Stimulated activated naive B cell treated with anti-CD40 and anti-IgM and Interleukin-4, amounts not matched to agents 10 μg/mL and 1 μg/mL and 100 μg/mL, for 72 hours (primary cell): ENCODE measurements around the gene TCF25.
A peak's percentile ranks its signal among the peaks of the same experiment; 100 is the strongest.
"Not testable (repeated sequence)": the region's sequence is repeated elsewhere in the genome, so short reads cannot be mapped to it uniquely, and the experiment has no call there.

Source experiments
- ATAC-seq, 2 donors: fragments of 150-1000 bp; cut with Tn5 transposase; replicated peaks; 2 replicates each; pipeline ENCODE4 v1.10.0; 2021; ENCODE audit warnings: moderate library complexity in 1 of 2
- DNase-seq: peaks from one replicate; pipeline ENCODE4 v3.0.0; 2021
- H3K27ac Mint-ChIP-seq: one replicate; pipeline ENCODE4 v1.8.0; 2022; ENCODE audit warnings: mild to moderate bottlenecking, mixed read lengths
- H3K27me3 Mint-ChIP-seq, 2 donors: one replicate each; pipeline ENCODE4 v1.8.0; 2022; ENCODE audit warnings: mixed read lengths in 2 of 2
- H3K36me3 Mint-ChIP-seq, 2 donors: one replicate each; pipeline ENCODE4 v1.8.0; 2022; ENCODE audit warnings: mixed read lengths in 2 of 2, mild to moderate bottlenecking in 1 of 2
- H3K4me1 Mint-ChIP-seq, 2 donors: one replicate each; pipeline ENCODE4 v1.8.0; 2022; ENCODE audit warnings: mixed read lengths in 2 of 2, mild to moderate bottlenecking in 1 of 2
- H3K4me3 Mint-ChIP-seq, 2 donors: one replicate each; pipeline ENCODE4 v1.8.0; 2022; ENCODE audit warnings: mild to moderate bottlenecking in 2 of 2, mixed read lengths in 2 of 2, moderate library complexity in 1 of 2
- H3K9me3 Mint-ChIP-seq, 2 donors: one replicate each; pipeline ENCODE4 v1.8.0; 2022; ENCODE audit warnings: mixed read lengths in 2 of 2, mild to moderate bottlenecking in 1 of 2

The TCF25 gene

GRCh38 chr16:89836484-89836883, 36.9 kb upstream of the TCF25 start:
- peaks cover 9 to 18% of the 10 kb centered on the region in 2 donors for H3K4me1 Mint-ChIP-seq
- H3K27me3 Mint-ChIP-seq: peaks cover 12 to 23% of the 10 kb centered on the region in 2 donors
- DNase-seq, H3K36me3 Mint-ChIP-seq, ATAC-seq, H3K27ac Mint-ChIP-seq, H3K9me3 Mint-ChIP-seq: not testable (repeated sequence)
- peak overlapping the region in 1 of 2 donors; percentile 44 for H3K4me3 Mint-ChIP-seq

- Mint-ChIP-seq H3K36me3 (peaks cover 0 to 4% of the 10 kb centered on the region in 2 donors), H3K27ac (no peak overlapping the region), H3K4me3 (peak overlapping the region in 1 of 2 donors; percentile 72)
Observed at GRCh38 chr16:89837014-89837546, 36.3 kb upstream of the TCF25 start.

GRCh38 chr16:89841275-89841674, 32.1 kb upstream of the TCF25 start:
- peaks cover 0 to 7% of the 10 kb centered on the region in 2 donors for H3K27me3 Mint-ChIP-seq
- no peak overlapping the region for H3K27ac Mint-ChIP-seq

More at GRCh38 chr16:89837014-89837546, 36.3 kb upstream of the TCF25 start:
- Mint-ChIP-seq H3K9me3 (no peaks in the 10 kb centered on the region), H3K27me3 (peaks cover 6 to 17% of the 10 kb centered on the region in 2 donors), H3K4me1 (peaks cover 9 to 18% of the 10 kb centered on the region in 2 donors)
- DNase-seq (no peak), ATAC-seq (peak in 1 of 2 donors; percentile 15)

GRCh38 chr16:89842471-89843408, 30.7 kb upstream of the TCF25 start:
- Mint-ChIP-seq H3K4me1 (peaks cover 8 to 29% of the 10 kb centered on the region in 2 donors), H3K36me3 (no peaks in the 10 kb centered on the region), H3K27ac (no peak overlapping the region), H3K27me3 (peaks cover 0 to 7% of the 10 kb centered on the region in 2 donors), H3K4me3 (no peak overlapping the region), H3K9me3 (no peaks in the 10 kb centered on the region)
- no peak for DNase-seq
- ATAC-seq: no peak

More at GRCh38 chr16:89841275-89841674, 32.1 kb upstream of the TCF25 start:
- Mint-ChIP-seq H3K36me3 (no peaks in the 10 kb centered on the region), H3K9me3 (no peaks in the 10 kb centered on the region), H3K4me1 (peaks cover 13 to 36% of the 10 kb centered on the region in 2 donors), H3K4me3 (no peak overlapping the region)
- ATAC-seq (peak in 1 of 2 donors; percentile 57), DNase-seq (no peak)

- no peaks in the 10 kb centered on the region for H3K36me3 Mint-ChIP-seq
- DNase-seq (no peak), ATAC-seq (no peak)
- peaks cover 4 to 20% of the 10 kb centered on the region in 2 donors for H3K4me1 Mint-ChIP-seq
- no peak overlapping the region for H3K4me3 Mint-ChIP-seq
- no peak overlapping the region for H3K27ac Mint-ChIP-seq
- H3K9me3 Mint-ChIP-seq: no peaks in the 10 kb centered on the region
- peaks cover 0 to 7% of the 10 kb centered on the region in 2 donors for H3K27me3 Mint-ChIP-seq
Observed at GRCh38 chr16:89843409-89844350, 29.7 kb upstream of the TCF25 start.

GRCh38 chr16:89844739-89845339, 28.6 kb upstream of the TCF25 start:
- no peak for ATAC-seq
- DNase-seq: no peak
- Mint-ChIP-seq H3K4me3 (no peak overlapping the region), H3K27ac (no peak overlapping the region), H3K9me3 (no peaks in the 10 kb centered on the region), H3K4me1 (peaks cover 3 to 18% of the 10 kb centered on the region in 2 donors), H3K27me3 (peaks cover 0 to 7% of the 10 kb centered on the region in 2 donors), H3K36me3 (no peaks in the 10 kb centered on the region)

- ATAC-seq: peak; percentile 45 to 68
Observed at GRCh38 chr16:89845417-89845816, 28.0 kb upstream of the TCF25 start.

GRCh38 chr16:89847051-89847939, 26.1 kb upstream of the TCF25 start:
- Mint-ChIP-seq H3K4me1 (peaks cover 3 to 18% of the 10 kb centered on the region in 2 donors), H3K4me3 (no peak overlapping the region), H3K27ac (no peak overlapping the region), H3K9me3 (no peaks in the 10 kb centered on the region), H3K27me3 (peaks cover 0 to 7% of the 10 kb centered on the region in 2 donors), H3K36me3 (no peaks in the 10 kb centered on the region)
- DNase-seq: no peak
- no peak for ATAC-seq

More at GRCh38 chr16:89845417-89845816, 28.0 kb upstream of the TCF25 start:
- Mint-ChIP-seq H3K4me3 (peak overlapping the region in 1 of 2 donors; percentile 16), H3K36me3 (no peaks in the 10 kb centered on the region), H3K4me1 (peaks cover 3 to 18% of the 10 kb centered on the region in 2 donors), H3K27me3 (peaks cover 0 to 7% of the 10 kb centered on the region in 2 donors), H3K27ac (no peak overlapping the region), H3K9me3 (no peaks in the 10 kb centered on the region)
- no peak for DNase-seq

GRCh38 chr16:89847940-89848297, 25.5 kb upstream of the TCF25 start:
- Mint-ChIP-seq H3K36me3 (no peaks in the 10 kb centered on the region), H3K27me3 (peaks cover 0 to 10% of the 10 kb centered on the region in 2 donors), H3K27ac (no peak overlapping the region), H3K9me3 (no peaks in the 10 kb centered on the region), H3K4me3 (no peak overlapping the region), H3K4me1 (peaks cover 3 to 18% of the 10 kb centered on the region in 2 donors)
- ATAC-seq (no peak), DNase-seq (no peak)

GRCh38 chr16:89848974-89849373, 24.4 kb upstream of the TCF25 start:
- ATAC-seq (no peak), DNase-seq (no peak)
- H3K4me1 Mint-ChIP-seq: peaks cover 3 to 18% of the 10 kb centered on the region in 2 donors
- H3K27me3 Mint-ChIP-seq: peaks cover 0 to 13% of the 10 kb centered on the region in 2 donors
- H3K27ac Mint-ChIP-seq: no peak overlapping the region
- no peak overlapping the region for H3K4me3 Mint-ChIP-seq
- H3K9me3 Mint-ChIP-seq: no peaks in the 10 kb centered on the region
- no peaks in the 10 kb centered on the region for H3K36me3 Mint-ChIP-seq

GRCh38 chr16:89853306-89853993, 19.9 kb upstream of the TCF25 start:
- ATAC-seq (no peak), DNase-seq (no peak)
- Mint-ChIP-seq H3K9me3 (no peaks in the 10 kb centered on the region), H3K27me3 (peaks cover 0 to 6% of the 10 kb centered on the region in 2 donors), H3K27ac (no peak overlapping the region), H3K36me3 (peaks cover 0 to 1% of the 10 kb centered on the region in 2 donors), H3K4me1 (no peaks in the 10 kb centered on the region), H3K4me3 (no peak overlapping the region)

GRCh38 chr16:89855301-89855945, 18.0 kb upstream of the TCF25 start:
- Mint-ChIP-seq H3K27me3 (peaks cover 0 to 13% of the 10 kb centered on the region in 2 donors), H3K27ac (no peak overlapping the region), H3K36me3 (peaks cover 0 to 1% of the 10 kb centered on the region in 2 donors), H3K9me3 (no peaks in the 10 kb centered on the region), H3K4me1 (peaks cover 0 to under 1% of the 10 kb centered on the region in 2 donors), H3K4me3 (no peak overlapping the region)
- no peak for ATAC-seq
- DNase-seq: no peak
